NCI-H1092 (cell line): ENCODE measurements around the gene TIGD2.
"Not testable (repeated sequence)": the region's sequence is repeated elsewhere in the genome, so short reads cannot be mapped to it uniquely, and the experiment has no call there.

Experiments
- DNase-seq: peaks from one replicate; lab custom pipeline; 2025; lab: John Stamatoyannopoulos, UW

TIGD2 gene

GRCh38 chr4:89119836-89120235 lies 8.5 kb downstream of the TIGD2 start:
- no peak for DNase-seq

GRCh38 chr4:89121387-89122068 lies 10.2 kb downstream of the TIGD2 start:
- no peak for DNase-seq

GRCh38 chr4:89123451-89123851 lies 12.1 kb downstream of the TIGD2 start:
- no peak for DNase-seq

GRCh38 chr4:89125901-89126782 lies 14.8 kb downstream of the TIGD2 start:
- no peak for DNase-seq

- no peak for DNase-seq
Observed at GRCh38 chr4:89129080-89129640, 17.8 kb downstream of the TIGD2 start.

- no peak for DNase-seq
Observed at GRCh38 chr4:89134775-89135319, 23.5 kb downstream of the TIGD2 start.

- no peak for DNase-seq
Observed at GRCh38 chr4:89136525-89136924, 25.2 kb downstream of the TIGD2 start.

GRCh38 chr4:89137231-89137630 lies 25.9 kb downstream of the TIGD2 start:
- DNase-seq, result no peak

- no peak for DNase-seq
Observed at GRCh38 chr4:89137695-89138094, 26.4 kb downstream of the TIGD2 start.

GRCh38 chr4:89140168-89140759 lies 28.9 kb downstream of the TIGD2 start:
- no peak for DNase-seq

GRCh38 chr4:89142691-89143669 lies 31.6 kb downstream of the TIGD2 start:
- DNase-seq, result no peak

- not testable (repeated sequence) for DNase-seq
Observed at GRCh38 chr4:89144652-89145051, 33.3 kb downstream of the TIGD2 start.

GRCh38 chr4:89146196-89146595 lies 34.9 kb downstream of the TIGD2 start:
- DNase-seq, result no peak

- peak; percentile 37 for DNase-seq
Observed at GRCh38 chr4:89152972-89153371, 41.6 kb downstream of the TIGD2 start.

GRCh38 chr4:89156174-89156914 lies 45.0 kb downstream of the TIGD2 start:
- DNase-seq, result no peak

GRCh38 chr4:89157488-89158024 lies 46.2 kb downstream of the TIGD2 start:
- no peak for DNase-seq

GRCh38 chr4:89158884-89159503 lies 47.7 kb downstream of the TIGD2 start:
- no peak for DNase-seq

GRCh38 chr4:89160806-89161205 lies 49.5 kb downstream of the TIGD2 start:
- DNase-seq, result no peak

GRCh38 chr4:89161841-89162240 lies 50.5 kb downstream of the TIGD2 start:
- no peak for DNase-seq

- DNase-seq, result no peak
Observed at GRCh38 chr4:89162496-89162895, 51.2 kb downstream of the TIGD2 start.
